ENCODE results near the gene ZNF576. TPM values are rescaled to one million over a fixed set of nuclear protein-coding genes. Genes with fewer than 3 reads are reported as not detected.
"Not testable (repeated sequence)": the region's sequence is repeated elsewhere in the genome, so short reads cannot be mapped to it uniquely, and the experiment has no call there.

ZNF576 gene
- 15.3 TPM for total RNA-seq
- polyA plus RNA-seq (ENCODE audit: insufficient read depth, low read depth, low replicate concordance): 25.6 TPM
- long read RNA-seq, donor 1, partial matches to known transcripts: 0 of 4 reads
- long read RNA-seq, donor 1, other reads (novel, unspliced or antisense): 0 of 4 reads
- long read RNA-seq, donor 2, partial matches to known transcripts: 0 of 1 reads
- long read RNA-seq, donor 2, other reads (novel, unspliced or antisense): 0 of 1 reads
- long read RNA-seq, donor 3, transcript ZNF576-205 (3 exons, 830 nt): minor isoform, 5 of 12 reads
- long read RNA-seq, donor 3, transcript ZNF576-201 (3 exons, 2,566 nt): major isoform, 6 of 12 reads
- long read RNA-seq, donor 3, partial matches to known transcripts: 0 of 12 reads
- long read RNA-seq, donor 3, other reads (novel, unspliced or antisense): 0 of 12 reads
- long read RNA-seq, donor 4, transcript ZNF576-201 (3 exons, 2,566 nt): major isoform, 5 of 5 reads
- long read RNA-seq, donor 4, partial matches to known transcripts: 0 of 5 reads
- long read RNA-seq, donor 4, other reads (novel, unspliced or antisense): 0 of 5 reads
- long read RNA-seq, donor 5, partial matches to known transcripts: 0 of 1 reads
- long read RNA-seq, donor 5, other reads (novel, unspliced or antisense): 0 of 1 reads
- long read RNA-seq, donor 6, transcript ZNF576-201 (3 exons, 2,566 nt): major isoform, 8 of 12 reads
- long read RNA-seq, donor 6, partial matches to known transcripts: 0 of 12 reads
- long read RNA-seq, donor 6, other reads (novel, unspliced or antisense): 0 of 12 reads
- long read RNA-seq, donor 7, partial matches to known transcripts: 1 of 2 reads
- long read RNA-seq, donor 7, other reads (novel, unspliced or antisense): 0 of 2 reads
- long read RNA-seq, donor 8, partial matches to known transcripts: 0 of 7 reads
- long read RNA-seq, donor 8, other reads (novel, unspliced or antisense): 0 of 7 reads
- long read RNA-seq, donor 9, partial matches to known transcripts: 0 of 4 reads
- long read RNA-seq, donor 9, other reads (novel, unspliced or antisense): 0 of 4 reads
- long read RNA-seq, donor 10, transcript ZNF576-201 (3 exons, 2,566 nt): major isoform, 6 of 7 reads
- long read RNA-seq, donor 10, partial matches to known transcripts: 0 of 7 reads
- long read RNA-seq, donor 10, other reads (novel, unspliced or antisense): 0 of 7 reads

DNA sequence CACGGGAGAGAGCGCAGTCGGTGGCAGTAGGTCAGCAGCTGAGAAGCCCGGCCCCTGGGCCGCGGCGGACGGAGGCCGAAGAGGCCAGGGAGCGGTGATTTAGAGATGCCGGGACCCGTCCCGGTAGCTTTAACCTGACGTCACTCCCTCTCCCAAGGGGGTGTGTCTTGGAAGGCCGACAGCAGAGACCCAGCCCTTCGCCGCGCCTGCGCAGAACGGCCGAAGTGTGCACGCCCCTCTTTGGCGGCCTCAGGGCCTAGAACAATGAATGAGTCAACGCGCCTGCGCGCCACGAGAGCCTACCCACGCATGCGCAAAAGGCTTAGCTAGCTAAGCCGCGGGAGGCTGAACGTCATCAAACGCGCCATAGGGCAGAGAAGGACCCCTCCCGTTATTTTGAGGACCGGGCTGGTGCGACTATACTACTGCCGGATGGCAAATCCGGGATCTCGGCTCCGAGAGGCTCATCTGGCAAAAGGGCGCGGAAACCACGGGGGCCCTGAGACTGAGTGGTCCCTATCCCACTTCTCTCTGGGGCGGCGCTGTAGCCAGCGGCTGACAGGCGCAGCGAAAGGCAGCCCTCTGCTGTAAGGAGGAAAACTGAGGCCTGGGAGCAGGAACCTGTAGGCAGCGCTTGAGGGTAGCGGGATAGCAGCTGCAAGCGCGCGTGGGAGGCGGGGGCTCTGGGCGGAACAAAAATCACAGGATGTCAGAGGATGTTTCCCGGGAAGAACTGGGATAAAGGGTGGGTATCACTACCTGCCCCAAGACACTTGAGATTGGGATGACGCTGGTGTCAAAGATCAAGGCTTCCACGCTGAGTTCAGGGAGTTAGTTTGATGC is at the start of gene ZNF576, which contains the start of gene IRGQ:
ZNF576 (plus strand) TSS at position 597 of the 843 bp plus-strand sequence. CDS start 514 bp downstream, outside the sequence.
IRGQ (minus strand) TSS at position 136 of the 843 bp plus-strand sequence. CDS start 796 bp downstream, outside the sequence.
- Histone ChIP-seq H3K4me1 (ENCODE audit: control insufficient read depth in 2 of 3, insufficient read depth in 2 of 3, low read depth in 1 of 3, low read length in 3 of 3) (peaks cover 3 to 28% (median 23%) of the 10 kb centered on the region in 3 donors), H3K27me3 (ENCODE audit: control insufficient read depth, insufficient read depth, low read length) (no peaks in the 10 kb centered on the region), H3K4me3 (ENCODE audit: low read length in 3 of 3) (peak within 1 kb of the TSS; percentile 90 to 95 (median 91)), H3K27ac (ENCODE audit: low read depth in 2 of 2, low read length in 2 of 2) (peak within 1 kb of the TSS; percentile 99), H3K36me3 (ENCODE audit: control insufficient read depth in 2 of 3, insufficient read depth in 3 of 3, low read length in 3 of 3) (peaks cover 0 to 13% (median 6%) of the 10 kb centered on the region in 3 donors), H3K9me3 (ENCODE audit: control insufficient read depth in 2 of 3, insufficient read depth in 1 of 3, low read length in 3 of 3) (no peaks in the 10 kb centered on the region), H3K9ac (ENCODE audit: low read length in 3 of 3) (peak within 1 kb of the TSS; percentile 78 to 96 (median 92))
- peak; percentile 97 for FAIRE-seq
- intact Hi-C loops (cut with DNase I): no loop called here
- TF ChIP-seq, protein P1, sequence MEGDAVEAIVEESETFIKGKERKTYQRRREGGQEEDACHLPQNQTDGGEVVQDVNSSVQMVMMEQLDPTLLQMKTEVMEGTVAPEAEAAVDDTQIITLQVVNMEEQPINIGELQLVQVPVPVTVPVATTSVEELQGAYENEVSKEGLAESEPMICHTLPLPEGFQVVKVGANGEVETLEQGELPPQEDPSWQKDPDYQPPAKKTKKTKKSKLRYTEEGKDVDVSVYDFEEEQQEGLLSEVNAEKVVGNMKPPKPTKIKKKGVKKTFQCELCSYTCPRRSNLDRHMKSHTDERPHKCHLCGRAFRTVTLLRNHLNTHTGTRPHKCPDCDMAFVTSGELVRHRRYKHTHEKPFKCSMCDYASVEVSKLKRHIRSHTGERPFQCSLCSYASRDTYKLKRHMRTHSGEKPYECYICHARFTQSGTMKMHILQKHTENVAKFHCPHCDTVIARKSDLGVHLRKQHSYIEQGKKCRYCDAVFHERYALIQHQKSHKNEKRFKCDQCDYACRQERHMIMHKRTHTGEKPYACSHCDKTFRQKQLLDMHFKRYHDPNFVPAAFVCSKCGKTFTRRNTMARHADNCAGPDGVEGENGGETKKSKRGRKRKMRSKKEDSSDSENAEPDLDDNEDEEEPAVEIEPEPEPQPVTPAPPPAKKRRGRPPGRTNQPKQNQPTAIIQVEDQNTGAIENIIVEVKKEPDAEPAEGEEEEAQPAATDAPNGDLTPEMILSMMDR (IDR thresholded peaks at IDR 0.05; ENCODE audit: borderline replicate concordance, extremely low read depth, insufficient read depth): no peak
- DNase-seq: peak; percentile 100

GRCh38 chr19:43547926-43548325 is 48.5 kb upstream of the ZNF576 start:
- intact Hi-C loops (cut with DNase I); H3K27me3 ChIP-seq (ENCODE audit: control insufficient read depth, insufficient read depth, low read length); H3K27ac ChIP-seq (ENCODE audit: low read depth in 2 of 2, low read length in 2 of 2); H3K9me3 ChIP-seq (ENCODE audit: control insufficient read depth in 2 of 3, insufficient read depth in 1 of 3, low read length in 3 of 3); H3K4me1 ChIP-seq (ENCODE audit: control insufficient read depth in 2 of 3, insufficient read depth in 2 of 3, low read depth in 1 of 3, low read length in 3 of 3); H3K9ac ChIP-seq (ENCODE audit: low read length in 3 of 3); FAIRE-seq; H3K4me3 ChIP-seq (ENCODE audit: low read length in 3 of 3): not testable (repeated sequence)
- H3K36me3 ChIP-seq (ENCODE audit: control insufficient read depth in 2 of 3, insufficient read depth in 3 of 3, low read length in 3 of 3): peaks cover 2 to 26% (median 24%) of the 10 kb centered on the region in 3 donors
- DNase-seq: peak in 1 of 5 donors; percentile 17

DNA sequence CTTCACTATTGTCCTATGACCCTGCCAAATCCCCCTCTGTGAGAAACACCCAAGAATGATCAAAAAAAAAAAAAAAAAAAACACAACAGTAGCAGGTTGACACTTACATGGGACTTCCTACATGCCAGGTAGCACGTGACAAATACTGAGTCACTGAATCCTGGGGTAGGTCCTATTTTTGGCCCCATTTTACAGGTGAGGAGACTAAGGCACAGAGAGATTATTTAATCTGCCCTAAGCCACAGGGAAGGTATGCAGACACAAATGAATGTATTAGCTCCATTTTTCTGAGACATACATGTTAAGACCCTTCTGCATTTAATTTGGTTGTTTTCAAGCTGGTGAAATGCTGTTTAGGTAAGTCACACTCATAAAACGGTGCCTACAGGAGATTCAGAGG is 47.7 kb upstream of the ZNF576 start:
- H3K27me3 ChIP-seq (ENCODE audit: control insufficient read depth, insufficient read depth, low read length): no peaks in the 10 kb centered on the region
- no peak overlapping the region for H3K9ac ChIP-seq (ENCODE audit: low read length in 3 of 3)
- peaks cover 2 to 24% (median 18%) of the 10 kb centered on the region in 3 donors for H3K36me3 ChIP-seq (ENCODE audit: control insufficient read depth in 2 of 3, insufficient read depth in 3 of 3, low read length in 3 of 3)
- H3K4me3 ChIP-seq (ENCODE audit: low read length in 3 of 3): no peak overlapping the region
- DNase-seq (no peak), FAIRE-seq (no peak)
- intact Hi-C loops (cut with DNase I): no loop called here
- no peaks in the 10 kb centered on the region for H3K9me3 ChIP-seq (ENCODE audit: control insufficient read depth in 2 of 3, insufficient read depth in 1 of 3, low read length in 3 of 3)
- TF ChIP-seq, protein P1 (IDR thresholded peaks at IDR 0.05; ENCODE audit: borderline replicate concordance, extremely low read depth, insufficient read depth): no peak
- no peaks in the 10 kb centered on the region for H3K4me1 ChIP-seq (ENCODE audit: control insufficient read depth in 2 of 3, insufficient read depth in 2 of 3, low read depth in 1 of 3, low read length in 3 of 3)
- no peak overlapping the region for H3K27ac ChIP-seq (ENCODE audit: low read depth in 2 of 2, low read length in 2 of 2)
